ENCODE results near the gene PALLD. TPM values are rescaled to one million over a fixed set of nuclear protein-coding genes. Genes with fewer than 3 reads are reported as not detected.

PALLD gene
- total RNA-seq, 1 experiment from 2014 or later = 18.3 TPM

DNA sequence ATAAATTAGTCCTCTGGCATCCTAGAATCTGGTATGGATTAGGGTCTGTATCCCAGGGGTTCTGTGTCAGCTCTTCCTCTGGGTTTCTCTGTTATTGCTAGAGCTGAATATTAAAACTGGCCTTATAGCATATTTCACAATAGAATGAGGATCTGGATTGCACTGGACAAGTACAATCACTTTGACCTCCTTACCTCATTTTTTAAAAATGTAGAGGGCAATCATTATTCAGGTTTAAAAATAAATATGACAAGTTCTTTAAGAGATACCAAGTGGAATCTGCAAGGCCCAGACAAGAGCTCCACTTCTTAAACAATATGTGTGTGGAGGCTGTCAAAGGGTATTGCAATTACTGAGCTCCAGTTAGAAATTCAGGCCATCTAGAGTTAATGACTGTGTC, 1.4 kb downstream of the PALLD start:
- Mint-ChIP-seq H3K36me3 (ENCODE audit: insufficient read depth in 1 of 3, low read depth in 3 of 3) (0 out of 7 replicates have a peak, but pooled peaks cover 0 to under 1% (median 0%) of the 10 kb centered on the region in 3 experiments), H3K27ac (no peak overlapping the region; a peak in 1 of 7 replicates), H3K9me3 (no peaks in the 10 kb centered on the region; a peak in 1 of 5 replicates), H3K27me3 (ENCODE audit: low read depth) (no peaks in the 10 kb centered on the region), H3K4me1 (peaks cover 13 to 18% of the 10 kb centered on the region in 2 experiments), H3K4me3 (no peak overlapping the region)
- H3K27me3 ChIP-seq (ENCODE audit: insufficient read depth, low read length) = no peaks in the 10 kb centered on the region
- H3K23me2 ChIP-seq (ENCODE audit: insufficient read length, low read depth, low read length, poor library complexity, severe bottlenecking) = no peaks in the 10 kb centered on the region
- H3T11ph ChIP-seq (ENCODE audit: low read length) = no peak overlapping the region
- H2BK5ac ChIP-seq (ENCODE audit: insufficient read length, low read length) = no peak overlapping the region
- H3K4me2 ChIP-seq (ENCODE audit: insufficient read depth, insufficient read length, low read length) = no peak overlapping the region
- H3K4me1 ChIP-seq (ENCODE audit: insufficient read depth, low read length) = no peaks in the 10 kb centered on the region
- TF ChIP-seq, protein P1, sequence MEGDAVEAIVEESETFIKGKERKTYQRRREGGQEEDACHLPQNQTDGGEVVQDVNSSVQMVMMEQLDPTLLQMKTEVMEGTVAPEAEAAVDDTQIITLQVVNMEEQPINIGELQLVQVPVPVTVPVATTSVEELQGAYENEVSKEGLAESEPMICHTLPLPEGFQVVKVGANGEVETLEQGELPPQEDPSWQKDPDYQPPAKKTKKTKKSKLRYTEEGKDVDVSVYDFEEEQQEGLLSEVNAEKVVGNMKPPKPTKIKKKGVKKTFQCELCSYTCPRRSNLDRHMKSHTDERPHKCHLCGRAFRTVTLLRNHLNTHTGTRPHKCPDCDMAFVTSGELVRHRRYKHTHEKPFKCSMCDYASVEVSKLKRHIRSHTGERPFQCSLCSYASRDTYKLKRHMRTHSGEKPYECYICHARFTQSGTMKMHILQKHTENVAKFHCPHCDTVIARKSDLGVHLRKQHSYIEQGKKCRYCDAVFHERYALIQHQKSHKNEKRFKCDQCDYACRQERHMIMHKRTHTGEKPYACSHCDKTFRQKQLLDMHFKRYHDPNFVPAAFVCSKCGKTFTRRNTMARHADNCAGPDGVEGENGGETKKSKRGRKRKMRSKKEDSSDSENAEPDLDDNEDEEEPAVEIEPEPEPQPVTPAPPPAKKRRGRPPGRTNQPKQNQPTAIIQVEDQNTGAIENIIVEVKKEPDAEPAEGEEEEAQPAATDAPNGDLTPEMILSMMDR (conservative IDR thresholded peaks at IDR 0.05) = no peak
- H2BK120ac ChIP-seq (ENCODE audit: low read depth, low read length, poor library complexity, severe bottlenecking) = no peak overlapping the region
- no peaks in the 10 kb centered on the region for H4K20me1 ChIP-seq (ENCODE audit: control insufficient read depth, insufficient read depth, insufficient read length)
- H2AK5ac ChIP-seq (ENCODE audit: insufficient read length, low read length) = no peak overlapping the region
- H3K9me3 ChIP-seq (ENCODE audit: control insufficient read depth, low read depth, low read length) = no peaks in the 10 kb centered on the region
- H3K14ac ChIP-seq (ENCODE audit: insufficient read depth, low read length) = no peak overlapping the region
- H3K79me2 ChIP-seq (ENCODE audit: insufficient read depth, low read length) = no peaks in the 10 kb centered on the region
- H4K5ac ChIP-seq (ENCODE audit: insufficient read length, low read depth, low read length) = no peak overlapping the region
- H2BK15ac ChIP-seq (ENCODE audit: low read depth, low read length) = no peak overlapping the region
- H3K9ac ChIP-seq (ENCODE audit: extremely low read depth, insufficient read length, low read length) = no peak overlapping the region
- no peak overlapping the region for H2BK12ac ChIP-seq (ENCODE audit: insufficient read length, low read depth, low read length)
- no peak overlapping the region for H3K27ac ChIP-seq (ENCODE audit: insufficient read length, low read depth, low read length)
- no peak for DNase-seq
- no peak overlapping the region for H3K56ac ChIP-seq (ENCODE audit: insufficient read length, low read depth, low read length)
- H3K23ac ChIP-seq (ENCODE audit: insufficient read length, low read depth, low read length) = no peak overlapping the region
- no peak overlapping the region for H4K8ac ChIP-seq (replicated peaks; ENCODE audit: insufficient read length, low read depth, low read length)
- H2AFZ ChIP-seq (ENCODE audit: low read length) = no peak overlapping the region
- H3K79me1 ChIP-seq (ENCODE audit: insufficient read depth, low read depth, low read length, poor library complexity, severe bottlenecking) = no peaks in the 10 kb centered on the region
- no peak overlapping the region for H3K18ac ChIP-seq (ENCODE audit: insufficient read length, low read depth, low read length)
- no peak overlapping the region for H4K91ac ChIP-seq (ENCODE audit: insufficient read length, low read depth, low read length)
- no peak overlapping the region for H3K4ac ChIP-seq (ENCODE audit: low read depth, low read length)
- no peak overlapping the region for H2BK20ac ChIP-seq (ENCODE audit: low read depth, low read length, poor library complexity, severe bottlenecking)

Data from H9 (cell line).